SH-SY5Y (cell line): ENCODE data around the gene DPYD.

Experiments
- GATA2 ChIP-seq: IDR thresholded peaks from 2 replicates; pipeline ENCODE4 v1.6.1; 2011; ENCODE audit warnings: mild to moderate bottlenecking, low read depth, low read length
- GATA3 ChIP-seq: IDR thresholded peaks from 2 replicates; pipeline ENCODE4 v1.6.1; 2011; ENCODE audit warnings: low read depth, mild to moderate bottlenecking, low read length, moderate library complexity

- TF ChIP-seq GATA3 (no peak), GATA2 (no peak)
These were observed 613.7 kb downstream of the DPYD start for GRCh38 chr1:97307151-97307550.
